SKM-1 (cell line): ENCODE measurements around the gene ANKRD13C.
A peak's percentile ranks its signal among the peaks of the same experiment; 100 is the strongest.

ENCODE experiments used
- DNase-seq: peaks from one replicate; lab custom pipeline; 2025; ENCODE audit not compliant: unreplicated experiment; lab: John Stamatoyannopoulos, UW

ANKRD13C gene

GRCh38 chr1:70221238-70222121 is 133.0 kb downstream of the ANKRD13C start, which contains the start of gene SRSF11:
SRSF11 (plus strand) TSS chr1:70221380; CDS start chr1:70221637, 257 bp downstream.
- DNase-seq = peak; percentile 84

DNA sequence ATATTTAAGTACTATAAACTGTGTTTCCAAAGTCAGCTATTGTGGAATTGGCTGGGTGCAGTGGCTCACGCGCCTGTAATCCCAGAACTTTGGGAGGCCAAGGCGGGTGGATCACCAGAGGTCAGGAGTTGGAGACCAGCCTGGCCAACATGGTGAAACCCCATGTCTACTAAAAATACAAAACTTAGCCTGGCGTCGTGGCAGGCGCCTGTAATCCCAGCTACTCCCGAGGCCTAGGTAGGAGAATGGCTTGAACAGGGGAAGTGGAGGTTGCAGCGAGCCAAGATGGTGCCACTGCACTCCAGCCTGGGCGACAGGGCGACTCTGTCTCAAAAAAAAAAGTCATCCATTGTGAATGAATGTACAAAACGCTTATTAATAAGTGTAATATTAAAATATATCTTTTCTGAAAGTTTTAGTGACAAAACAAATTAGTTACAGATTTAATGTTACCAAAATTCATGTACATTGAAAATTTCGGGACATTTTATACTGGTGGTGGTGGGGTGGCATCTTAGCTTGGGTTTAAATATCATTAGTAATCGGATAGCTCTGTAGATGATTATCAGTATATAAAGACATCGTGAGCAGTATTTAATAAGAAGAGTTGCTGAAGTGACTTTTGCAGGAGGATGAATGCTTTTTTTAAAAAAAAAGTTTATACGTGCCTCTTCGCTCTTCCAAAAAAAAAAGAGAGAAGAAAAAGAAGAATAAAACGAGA is 133.8 kb downstream of the ANKRD13C start:
- DNase-seq = no peak

- no peak for DNase-seq
Observed at GRCh38 chr1:70220015-70220414, 134.5 kb downstream of the ANKRD13C start.

DNA sequence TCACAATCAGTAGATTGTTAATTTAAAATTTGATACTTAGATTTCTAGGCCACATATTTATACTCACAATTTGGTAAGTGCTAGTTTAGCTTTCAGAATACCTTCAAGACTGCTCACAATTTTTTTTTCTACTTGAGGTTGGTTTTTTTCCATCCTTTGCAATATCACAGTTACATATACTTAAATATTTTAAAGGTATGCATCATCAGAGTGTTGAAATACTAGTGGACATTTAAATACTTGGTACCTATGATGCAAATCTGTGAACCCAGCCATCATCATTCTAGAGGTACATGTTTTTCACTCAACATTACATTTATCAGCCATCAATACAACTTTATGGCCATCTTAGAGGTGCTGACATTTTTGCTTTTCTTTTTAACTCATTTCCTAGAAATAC is 143.0 kb downstream of the ANKRD13C start:
- no peak for DNase-seq

DNA sequence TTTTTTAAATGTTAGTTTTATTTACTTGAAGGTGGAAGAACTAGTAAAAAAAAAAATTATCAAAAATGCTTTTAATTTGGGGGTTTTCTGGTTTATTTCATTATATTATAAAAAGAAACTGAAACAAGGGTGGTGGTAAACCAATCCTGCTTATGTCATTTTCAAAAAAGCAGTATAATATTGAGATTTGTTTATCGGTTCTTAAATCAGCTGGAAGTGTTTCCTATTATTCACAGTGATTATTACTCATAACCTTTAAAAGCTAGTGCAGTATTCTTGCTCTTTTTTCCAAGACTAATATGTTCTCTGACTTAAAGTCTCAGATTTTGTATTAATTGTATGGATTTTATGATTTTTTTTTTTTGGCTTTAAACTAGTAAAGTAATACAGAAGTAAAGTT is 143.7 kb downstream of the ANKRD13C start:
- no peak for DNase-seq
